OCI-LY3 (cell line): Measurements from ENCODE around the gene FAM53B.

ENCODE experiments used
- EZH2phosphoT487 ChIP-seq: fragments of 200-600 bp; shearing (Covaris generic); IDR thresholded peaks from 2 replicates; pipeline ENCODE4 v1.6.1; 2018; ENCODE audit warnings: antibody characterized with exemption, mixed run types, low read depth
- TF ChIP-seq, protein P1 (sequence below): fragments of 200-600, 300-600 bp; sonication (generic); IDR thresholded peaks from 2 replicates; pipeline ENCODE4 v1.5.1; 2014; ENCODE audit warnings: antibody characterized with exemption, low read length, low read depth

DNA sequence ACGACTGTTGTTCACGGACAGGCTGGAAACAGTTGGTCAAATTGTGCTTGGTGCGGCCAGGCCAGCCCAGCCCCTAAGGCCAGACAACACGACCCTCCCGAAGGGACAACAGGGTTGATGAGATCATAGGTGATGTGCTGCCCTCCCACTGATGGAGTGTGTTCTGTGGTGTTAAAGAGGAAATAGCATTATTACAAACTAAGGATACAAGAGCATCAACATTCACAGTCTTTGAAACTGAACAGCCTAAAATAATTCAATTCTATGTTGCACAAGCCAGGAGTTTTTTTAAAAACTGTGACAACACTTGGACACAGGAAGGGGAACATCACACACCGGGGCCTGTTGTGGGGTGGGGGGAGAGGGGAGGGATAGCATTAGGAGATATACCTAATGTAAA lies 87.6 kb downstream of the FAM53B start:
- TF ChIP-seq, protein P1, sequence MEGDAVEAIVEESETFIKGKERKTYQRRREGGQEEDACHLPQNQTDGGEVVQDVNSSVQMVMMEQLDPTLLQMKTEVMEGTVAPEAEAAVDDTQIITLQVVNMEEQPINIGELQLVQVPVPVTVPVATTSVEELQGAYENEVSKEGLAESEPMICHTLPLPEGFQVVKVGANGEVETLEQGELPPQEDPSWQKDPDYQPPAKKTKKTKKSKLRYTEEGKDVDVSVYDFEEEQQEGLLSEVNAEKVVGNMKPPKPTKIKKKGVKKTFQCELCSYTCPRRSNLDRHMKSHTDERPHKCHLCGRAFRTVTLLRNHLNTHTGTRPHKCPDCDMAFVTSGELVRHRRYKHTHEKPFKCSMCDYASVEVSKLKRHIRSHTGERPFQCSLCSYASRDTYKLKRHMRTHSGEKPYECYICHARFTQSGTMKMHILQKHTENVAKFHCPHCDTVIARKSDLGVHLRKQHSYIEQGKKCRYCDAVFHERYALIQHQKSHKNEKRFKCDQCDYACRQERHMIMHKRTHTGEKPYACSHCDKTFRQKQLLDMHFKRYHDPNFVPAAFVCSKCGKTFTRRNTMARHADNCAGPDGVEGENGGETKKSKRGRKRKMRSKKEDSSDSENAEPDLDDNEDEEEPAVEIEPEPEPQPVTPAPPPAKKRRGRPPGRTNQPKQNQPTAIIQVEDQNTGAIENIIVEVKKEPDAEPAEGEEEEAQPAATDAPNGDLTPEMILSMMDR = no peak
- no peak for TF ChIP-seq EZH2phosphoT487
